ENCODE measurements around the gene NUDT11. TPM values are rescaled to one million over a fixed set of nuclear protein-coding genes. Genes with fewer than 3 reads are reported as not detected.
"Not testable (repeated sequence)": the region's sequence is repeated elsewhere in the genome, so short reads cannot be mapped to it uniquely, and the experiment has no call there.

NUDT11 gene
- total RNA-seq, 1 experiment from 2014 or later: not detected

DNA sequence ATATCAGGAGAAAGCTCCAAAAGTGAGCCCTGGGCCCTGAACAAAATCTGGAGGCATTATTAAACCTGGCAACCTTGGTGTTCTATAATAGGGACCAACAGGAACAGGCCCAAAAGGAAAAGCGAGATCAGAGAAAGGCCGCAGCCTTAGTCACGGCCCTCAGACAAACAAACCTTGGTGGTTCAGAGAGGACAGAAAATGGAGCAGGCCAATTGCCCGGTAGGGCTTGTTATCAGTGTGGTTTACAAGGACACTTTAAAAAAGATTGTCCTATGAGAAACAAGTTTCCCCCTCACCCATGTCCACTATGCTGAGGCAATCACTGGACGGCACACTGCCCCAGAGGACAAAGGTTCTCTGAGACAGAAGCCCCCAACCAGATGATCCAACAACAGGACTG lies 14.0 kb downstream of the NUDT11 start:
- H3K27ac ChIP-seq (ENCODE audit: low read length); H3K36me3 ChIP-seq (ENCODE audit: insufficient read depth, low read length); DNase-seq; H3K9me2 ChIP-seq (replicated peaks; ENCODE audit: insufficient read depth, low read length); H3K4me3 ChIP-seq (ENCODE audit: low read length); H3K9ac ChIP-seq (ENCODE audit: low read length); H3K4me2 ChIP-seq (ENCODE audit: low read depth, low read length, poor library complexity, severe bottlenecking); H3K4me1 ChIP-seq (ENCODE audit: low read length); H3K79me2 ChIP-seq (ENCODE audit: low read length); H2AFZ ChIP-seq (ENCODE audit: low read length); H4K20me1 ChIP-seq (ENCODE audit: insufficient read depth, low read depth, low read length); H3K9me3 ChIP-seq (ENCODE audit: low read length); H3K27me3 ChIP-seq (ENCODE audit: low read length): not testable (repeated sequence)

DNA sequence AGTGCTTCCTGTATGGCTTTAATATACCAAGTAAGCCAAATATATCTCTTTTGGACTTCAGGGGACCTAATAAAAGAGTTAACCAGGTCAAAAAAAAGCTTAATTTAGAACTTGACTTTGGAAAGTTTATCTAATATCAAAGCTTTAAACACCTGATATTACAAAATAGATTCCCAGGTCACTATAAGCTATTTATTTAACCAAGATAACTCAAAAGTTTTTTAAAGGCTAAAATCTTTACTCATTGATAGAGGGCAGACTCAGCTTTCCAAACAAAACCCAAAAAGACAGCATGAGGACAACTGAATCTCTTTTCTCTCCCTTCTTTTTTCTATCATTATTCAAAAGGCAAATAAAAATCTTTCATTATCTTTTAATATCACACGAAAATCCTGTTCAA lies 19.5 kb downstream of the NUDT11 start:
- H3K79me2 ChIP-seq (ENCODE audit: low read length): no peaks in the 10 kb centered on the region
- no peaks in the 10 kb centered on the region for H3K9me3 ChIP-seq (ENCODE audit: low read length)
- H2AFZ ChIP-seq (ENCODE audit: low read length): no peak overlapping the region
- H3K36me3 ChIP-seq (ENCODE audit: insufficient read depth, low read length): no peaks in the 10 kb centered on the region
- no peaks in the 10 kb centered on the region for H4K20me1 ChIP-seq (ENCODE audit: insufficient read depth, low read depth, low read length)
- H3K4me3 ChIP-seq (ENCODE audit: low read length): no peak overlapping the region
- H3K9me2 ChIP-seq (replicated peaks; ENCODE audit: insufficient read depth, low read length): no peaks in the 10 kb centered on the region
- H3K9ac ChIP-seq (ENCODE audit: low read length): no peak overlapping the region
- no peaks in the 10 kb centered on the region for H3K27me3 ChIP-seq (ENCODE audit: low read length)
- H3K27ac ChIP-seq (ENCODE audit: low read length): no peak overlapping the region
- H3K4me2 ChIP-seq (ENCODE audit: low read depth, low read length, poor library complexity, severe bottlenecking): no peak overlapping the region
- DNase-seq: no peak
- H3K4me1 ChIP-seq (ENCODE audit: low read length): no peaks in the 10 kb centered on the region

DNA sequence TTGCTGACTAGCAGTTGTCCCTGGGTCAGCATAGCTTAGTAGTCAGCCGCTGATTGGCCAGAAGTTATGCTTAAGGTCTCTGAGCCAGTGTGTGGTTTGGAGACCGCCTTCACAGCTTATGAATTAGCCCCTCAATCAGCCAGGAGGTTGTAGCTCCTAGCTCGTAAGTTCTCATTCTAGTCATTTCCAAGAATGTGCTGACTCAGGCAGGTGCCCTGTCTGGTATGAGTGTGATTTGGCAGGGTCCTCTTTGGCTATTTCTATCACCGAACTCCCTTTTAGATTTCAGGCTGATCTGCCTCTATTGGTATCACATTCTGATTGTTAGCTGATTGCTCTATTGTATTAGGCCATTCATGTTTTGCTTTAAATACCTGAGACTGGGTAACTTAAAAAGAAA lies 33.1 kb downstream of the NUDT11 start:
- Histone ChIP-seq H4K20me1 (ENCODE audit: insufficient read depth, low read depth, low read length) (no peaks in the 10 kb centered on the region), H3K27ac (ENCODE audit: low read length) (no peak overlapping the region), H3K4me2 (ENCODE audit: low read depth, low read length, poor library complexity, severe bottlenecking) (no peak overlapping the region), H3K4me1 (ENCODE audit: low read length) (no peaks in the 10 kb centered on the region), H3K79me2 (ENCODE audit: low read length) (no peaks in the 10 kb centered on the region), H3K9me3 (ENCODE audit: low read length) (no peaks in the 10 kb centered on the region), H3K4me3 (ENCODE audit: low read length) (no peak overlapping the region), H3K27me3 (ENCODE audit: low read length) (no peaks in the 10 kb centered on the region), H3K36me3 (ENCODE audit: insufficient read depth, low read length) (no peaks in the 10 kb centered on the region), H3K9me2 (replicated peaks; ENCODE audit: insufficient read depth, low read length) (no peaks in the 10 kb centered on the region), H2AFZ (ENCODE audit: low read length) (no peak overlapping the region), H3K9ac (ENCODE audit: low read length) (no peak overlapping the region)
- no peak for DNase-seq

DNA sequence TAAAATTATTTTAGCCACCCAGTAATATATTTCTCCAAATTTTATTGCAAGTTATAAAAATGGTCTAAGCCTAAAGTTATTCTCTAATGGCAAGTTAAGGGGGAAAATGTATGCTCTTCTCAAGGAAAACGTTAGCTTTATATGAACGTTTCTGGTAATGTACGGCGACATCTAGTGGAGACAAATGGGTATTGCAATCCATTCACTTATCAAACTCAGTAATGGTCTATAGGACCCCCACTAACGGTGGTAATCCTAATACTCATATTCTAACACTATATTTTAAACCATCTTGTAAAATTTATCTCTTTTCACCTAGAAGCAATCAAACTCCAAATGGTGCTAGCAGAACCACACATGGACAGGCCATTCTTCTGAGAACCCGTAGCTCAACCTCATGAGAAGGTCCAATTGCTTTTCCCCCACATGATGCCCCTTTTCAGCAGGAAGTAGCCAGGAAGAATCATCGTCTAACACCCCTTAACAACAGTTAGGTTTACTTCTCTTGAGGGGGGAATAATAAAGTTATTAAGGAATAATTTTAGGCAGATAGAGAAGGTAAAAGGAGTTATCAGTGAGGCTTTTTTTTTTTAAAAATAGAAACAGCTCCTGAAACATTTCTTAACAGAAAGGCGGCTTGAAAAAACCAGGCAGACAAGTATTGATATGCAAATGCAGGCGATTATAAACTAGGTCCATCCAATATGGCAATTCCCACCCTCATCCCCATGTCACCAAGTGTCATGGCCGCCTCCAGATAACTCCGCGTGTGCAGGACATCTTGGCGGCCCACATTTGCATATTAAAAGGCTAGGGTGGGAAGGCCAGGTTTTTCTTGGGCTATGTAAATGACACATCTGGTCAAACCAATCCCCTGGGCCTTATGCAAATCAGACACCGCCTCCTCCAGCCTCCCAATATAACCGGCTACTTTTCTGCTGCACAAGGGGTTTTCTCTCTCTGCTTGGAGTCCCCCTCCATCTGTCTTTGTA lies 35.0 kb downstream of the NUDT11 start:
- Histone ChIP-seq H3K9ac (ENCODE audit: low read length) (no peak overlapping the region), H3K27me3 (ENCODE audit: low read length) (no peaks in the 10 kb centered on the region), H3K4me1 (ENCODE audit: low read length) (peaks cover 3% of the 10 kb centered on the region), H2AFZ (ENCODE audit: low read length) (no peak overlapping the region), H3K4me3 (ENCODE audit: low read length) (no peak overlapping the region), H3K4me2 (ENCODE audit: low read depth, low read length, poor library complexity, severe bottlenecking) (no peak overlapping the region), H4K20me1 (ENCODE audit: insufficient read depth, low read depth, low read length) (no peaks in the 10 kb centered on the region), H3K79me2 (ENCODE audit: low read length) (no peaks in the 10 kb centered on the region), H3K27ac (ENCODE audit: low read length) (no peak overlapping the region), H3K36me3 (ENCODE audit: insufficient read depth, low read length) (no peaks in the 10 kb centered on the region), H3K9me2 (replicated peaks; ENCODE audit: insufficient read depth, low read length) (no peaks in the 10 kb centered on the region), H3K9me3 (ENCODE audit: low read length) (no peaks in the 10 kb centered on the region)
- DNase-seq: peak; percentile 75

DNA sequence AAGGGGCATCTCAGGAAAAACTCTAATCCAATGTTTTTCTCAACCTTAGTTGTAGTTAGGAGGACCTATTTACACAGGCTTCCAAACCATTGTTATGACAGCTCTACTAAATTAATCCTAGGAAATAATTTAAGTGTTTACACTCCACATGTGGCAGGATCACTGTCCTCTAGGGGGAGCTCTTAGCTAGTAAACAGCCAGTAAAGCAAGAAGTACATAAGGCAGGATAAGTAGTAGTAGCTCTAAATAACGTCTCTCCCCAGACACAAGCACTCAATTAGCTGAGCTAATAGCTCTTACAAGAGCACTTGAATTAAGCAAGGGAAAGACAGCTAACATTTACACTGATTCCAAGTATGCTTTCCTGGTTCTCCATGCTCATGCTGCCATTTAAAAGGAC lies 37.3 kb downstream of the NUDT11 start:
- H4K20me1 ChIP-seq (ENCODE audit: insufficient read depth, low read depth, low read length): no peaks in the 10 kb centered on the region
- no peak overlapping the region for H3K27ac ChIP-seq (ENCODE audit: low read length)
- no peaks in the 10 kb centered on the region for H3K9me3 ChIP-seq (ENCODE audit: low read length)
- H3K4me2 ChIP-seq (ENCODE audit: low read depth, low read length, poor library complexity, severe bottlenecking): no peak overlapping the region
- H3K4me3 ChIP-seq (ENCODE audit: low read length): no peak overlapping the region
- H3K9ac ChIP-seq (ENCODE audit: low read length): no peak overlapping the region
- H3K36me3 ChIP-seq (ENCODE audit: insufficient read depth, low read length): no peaks in the 10 kb centered on the region
- no peaks in the 10 kb centered on the region for H3K9me2 ChIP-seq (replicated peaks; ENCODE audit: insufficient read depth, low read length)
- DNase-seq: peak; percentile 77
- no peaks in the 10 kb centered on the region for H3K27me3 ChIP-seq (ENCODE audit: low read length)
- H3K4me1 ChIP-seq (ENCODE audit: low read length): peaks cover 6% of the 10 kb centered on the region
- H2AFZ ChIP-seq (ENCODE audit: low read length): no peak overlapping the region
- H3K79me2 ChIP-seq (ENCODE audit: low read length): no peaks in the 10 kb centered on the region

DNA sequence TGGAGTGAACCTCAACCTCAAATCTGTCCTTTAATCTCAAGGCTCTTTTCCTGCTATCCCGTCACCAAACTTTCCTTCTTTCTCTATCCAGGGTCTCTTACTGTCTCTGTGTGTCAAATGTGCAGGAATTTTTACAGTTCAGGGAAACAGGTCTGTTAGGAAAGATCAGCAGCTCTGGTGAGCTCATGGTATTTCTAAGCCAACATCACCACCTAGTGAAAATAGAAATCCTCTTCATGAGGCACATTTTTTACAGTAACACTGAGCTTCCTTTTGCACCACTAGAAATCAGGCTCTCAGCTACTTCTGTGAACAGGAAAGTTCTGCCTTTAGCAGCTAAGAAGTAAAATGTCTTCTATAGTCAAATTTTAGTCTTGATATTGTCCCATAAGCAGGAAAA lies 39.6 kb downstream of the NUDT11 start:
- Histone ChIP-seq H3K27ac (ENCODE audit: low read length) (no peak overlapping the region), H3K36me3 (ENCODE audit: insufficient read depth, low read length) (no peaks in the 10 kb centered on the region), H3K4me2 (ENCODE audit: low read depth, low read length, poor library complexity, severe bottlenecking) (no peak overlapping the region), H4K20me1 (ENCODE audit: insufficient read depth, low read depth, low read length) (no peaks in the 10 kb centered on the region), H3K9me3 (ENCODE audit: low read length) (no peaks in the 10 kb centered on the region), H3K79me2 (ENCODE audit: low read length) (no peaks in the 10 kb centered on the region), H2AFZ (ENCODE audit: low read length) (no peak overlapping the region), H3K4me1 (ENCODE audit: low read length) (peaks cover 6% of the 10 kb centered on the region), H3K4me3 (ENCODE audit: low read length) (no peak overlapping the region), H3K27me3 (ENCODE audit: low read length) (no peaks in the 10 kb centered on the region), H3K9ac (ENCODE audit: low read length) (no peak overlapping the region), H3K9me2 (replicated peaks; ENCODE audit: insufficient read depth, low read length) (no peaks in the 10 kb centered on the region)
- peak; percentile 51 for DNase-seq

DNA sequence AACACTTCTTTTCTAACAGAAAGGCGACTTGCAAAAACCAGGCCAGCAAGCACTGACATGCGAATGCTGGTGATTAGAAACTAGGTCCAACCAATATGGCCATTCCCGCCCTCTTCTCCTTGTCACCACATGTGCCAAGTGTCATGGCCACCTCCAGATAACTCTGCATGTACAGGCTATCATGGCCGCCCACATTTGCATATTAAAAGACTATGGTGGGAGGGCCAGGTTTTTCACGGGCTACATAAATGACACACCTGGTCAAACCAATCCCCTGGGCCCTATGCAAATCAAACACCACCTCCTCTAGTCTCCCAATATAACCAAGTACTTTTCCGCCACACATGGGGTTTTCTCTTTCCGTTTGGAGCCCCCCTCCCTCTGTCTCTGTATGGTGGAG lies 40.1 kb downstream of the NUDT11 start:
- H3K4me2 ChIP-seq (ENCODE audit: low read depth, low read length, poor library complexity, severe bottlenecking): no peak overlapping the region

DNA sequence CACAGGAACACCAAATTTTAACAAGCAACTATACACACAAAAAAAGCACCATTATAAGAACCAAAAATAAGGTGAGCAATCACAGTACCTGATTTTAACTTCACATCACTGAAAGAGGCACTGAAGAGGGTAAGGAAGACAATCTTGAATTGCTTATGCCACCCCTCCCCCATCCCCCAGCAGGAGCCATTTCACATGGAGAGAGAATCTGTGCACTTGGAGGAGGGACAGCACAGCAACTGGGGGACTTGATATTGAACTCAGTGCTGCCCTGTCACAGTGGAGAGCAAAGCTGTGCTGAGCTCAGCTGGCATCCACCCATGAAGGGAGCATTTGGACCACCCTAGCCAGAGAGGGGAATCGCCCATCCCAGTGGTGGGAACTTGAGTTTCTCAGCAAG lies 56.0 kb downstream of the NUDT11 start:
- Histone ChIP-seq H3K9me2 (replicated peaks; ENCODE audit: insufficient read depth, low read length) (no peaks in the 10 kb centered on the region), H3K79me2 (ENCODE audit: low read length) (no peaks in the 10 kb centered on the region), H3K36me3 (ENCODE audit: insufficient read depth, low read length) (no peaks in the 10 kb centered on the region), H3K4me1 (ENCODE audit: low read length) (no peaks in the 10 kb centered on the region), H2AFZ (ENCODE audit: low read length) (no peak overlapping the region), H3K27me3 (ENCODE audit: low read length) (no peaks in the 10 kb centered on the region), H4K20me1 (ENCODE audit: insufficient read depth, low read depth, low read length) (no peaks in the 10 kb centered on the region), H3K9ac (ENCODE audit: low read length) (no peak overlapping the region), H3K4me2 (ENCODE audit: low read depth, low read length, poor library complexity, severe bottlenecking) (no peak overlapping the region), H3K27ac (ENCODE audit: low read length) (no peak overlapping the region), H3K9me3 (ENCODE audit: low read length) (no peaks in the 10 kb centered on the region), H3K4me3 (ENCODE audit: low read length) (no peak overlapping the region)
- DNase-seq: no peak

More for the DNA sequence above, 40.1 kb downstream of the NUDT11 start:
- H4K20me1 ChIP-seq (ENCODE audit: insufficient read depth, low read depth, low read length): no peaks in the 10 kb centered on the region
- H3K79me2 ChIP-seq (ENCODE audit: low read length): no peaks in the 10 kb centered on the region
- H3K36me3 ChIP-seq (ENCODE audit: insufficient read depth, low read length): no peaks in the 10 kb centered on the region
- H3K4me1 ChIP-seq (ENCODE audit: low read length): peaks cover 6% of the 10 kb centered on the region
- H3K4me3 ChIP-seq (ENCODE audit: low read length): no peak overlapping the region
- no peaks in the 10 kb centered on the region for H3K9me3 ChIP-seq (ENCODE audit: low read length)
- no peak overlapping the region for H2AFZ ChIP-seq (ENCODE audit: low read length)
- peak; percentile 62 for DNase-seq
- no peak overlapping the region for H3K9ac ChIP-seq (ENCODE audit: low read length)
- no peaks in the 10 kb centered on the region for H3K27me3 ChIP-seq (ENCODE audit: low read length)
- H3K9me2 ChIP-seq (replicated peaks; ENCODE audit: insufficient read depth, low read length): no peaks in the 10 kb centered on the region
- H3K27ac ChIP-seq (ENCODE audit: low read length): no peak overlapping the region
